Hematopoietic multipotent progenitor cell treated with erythropoietin and hydrocortisone succinate and interleukin-3 and kit ligand, for 8 days (in vitro differentiated cells): ENCODE data around the gene SPATA31E1.
"Not testable (repeated sequence)": the region's sequence is repeated elsewhere in the genome, so short reads cannot be mapped to it uniquely, and the experiment has no call there.

Experiments used
- DNase-seq: peaks from one replicate; pipeline ENCODE4 v3.0.0-alpha.2; 2015

The SPATA31E1 gene

GRCh38 chr9:87886933-87887505 is 4.3 kb downstream of the SPATA31E1 start:
- no peak for DNase-seq

GRCh38 chr9:87887661-87888480 is 5.2 kb downstream of the SPATA31E1 start:
- no peak for DNase-seq

GRCh38 chr9:87888501-87888900 is 5.8 kb downstream of the SPATA31E1 start:
- DNase-seq, result no peak

- no peak for DNase-seq
Measured at GRCh38 chr9:87889065-87889881, 6.6 kb downstream of the SPATA31E1 start.

- no peak for DNase-seq
Measured at GRCh38 chr9:87889882-87890252, 7.2 kb downstream of the SPATA31E1 start.

- DNase-seq, result no peak
Measured at GRCh38 chr9:87890837-87891236, 8.2 kb downstream of the SPATA31E1 start.

- DNase-seq, result no peak
Measured at GRCh38 chr9:87891754-87892153, 9.1 kb downstream of the SPATA31E1 start.

GRCh38 chr9:87892956-87893355 is 10.3 kb downstream of the SPATA31E1 start:
- no peak for DNase-seq

- no peak for DNase-seq
Measured at GRCh38 chr9:87894998-87895625, 12.4 kb downstream of the SPATA31E1 start.

- DNase-seq, result no peak
Measured at GRCh38 chr9:87896891-87897290, 14.2 kb downstream of the SPATA31E1 start.

GRCh38 chr9:87898151-87898550 is 15.5 kb downstream of the SPATA31E1 start:
- DNase-seq, result no peak

GRCh38 chr9:87902371-87902770 is 19.7 kb downstream of the SPATA31E1 start:
- DNase-seq, result not testable (repeated sequence)

GRCh38 chr9:87909310-87910041 is 26.8 kb downstream of the SPATA31E1 start:
- DNase-seq, result peak; percentile 9

GRCh38 chr9:87910821-87911220 is 28.1 kb downstream of the SPATA31E1 start:
- no peak for DNase-seq

- DNase-seq, result not testable (repeated sequence)
Measured at GRCh38 chr9:87917662-87918061, 35.0 kb downstream of the SPATA31E1 start, which contains the start of gene SPATA31C1. TSS of gene SPATA31C1 (plus strand) at chr9:87917962.

- not testable (repeated sequence) for DNase-seq
Measured at GRCh38 chr9:87919013-87919412, 36.3 kb downstream of the SPATA31E1 start.

- DNase-seq, result not testable (repeated sequence)
Measured at GRCh38 chr9:87921561-87921960, 38.9 kb downstream of the SPATA31E1 start.

- DNase-seq, result not testable (repeated sequence)
Measured at GRCh38 chr9:87923012-87923411, 40.3 kb downstream of the SPATA31E1 start.

GRCh38 chr9:87924851-87925250 is 42.2 kb downstream of the SPATA31E1 start:
- not testable (repeated sequence) for DNase-seq

- not testable (repeated sequence) for DNase-seq
Measured at GRCh38 chr9:87929152-87929551, 46.5 kb downstream of the SPATA31E1 start.

GRCh38 chr9:87934444-87934843 is 51.8 kb downstream of the SPATA31E1 start:
- DNase-seq, result not testable (repeated sequence)

GRCh38 chr9:87937352-87937751 is 54.7 kb downstream of the SPATA31E1 start:
- peak; percentile 52 for DNase-seq
